Keratinocyte (primary cell): ENCODE data around the gene ACKR3. TPM values are rescaled to one million over a fixed set of nuclear protein-coding genes. Genes with fewer than 3 reads are reported as not detected.

Experiments
- DNase-seq: peaks from one replicate; pipeline ENCODE4 v3.0.0-alpha.2; 2011; ENCODE audit warnings: low read depth, missing footprints, low spot score
- FAIRE-seq: peaks from 2 replicates; lab custom pipeline; 2011; peaks lifted over from hg19 to GRCh38; lab: Jason Lieb, UNC
- H2AFZ ChIP-seq: 2 replicates; pipeline ENCODE4 v1.6.0; 2012; ENCODE audit warnings: low read length, control low read depth, inconsistent platforms; ENCODE audit not compliant: control insufficient read depth
- H3K27ac ChIP-seq: 2 replicates; pipeline ENCODE4 v1.5.1; 2011; ENCODE audit warnings: low read length; ENCODE audit not compliant: control insufficient read depth, insufficient read depth
- H3K27me3 ChIP-seq: 3 replicates; pipeline ENCODE4 v1.6.0; 2011; ENCODE audit warnings: low read length; ENCODE audit not compliant: control insufficient read depth, insufficient read depth; ENCODE audit errors: extremely low read depth
- H3K36me3 ChIP-seq, 2 experiments: 2 replicates in 1 of 2; 3 replicates in 1 of 2; pipeline ENCODE4 v1.5.1; 2011; ENCODE audit warnings: low read length in 2 of 2, mild to moderate bottlenecking in 1 of 2; ENCODE audit not compliant: control insufficient read depth in 2 of 2, insufficient read depth in 2 of 2; ENCODE audit errors: extremely low read depth in 1 of 2
- H3K4me1 ChIP-seq: 3 replicates; pipeline ENCODE4 v1.5.1; 2011; ENCODE audit warnings: low read length; ENCODE audit not compliant: control insufficient read depth, insufficient read depth; ENCODE audit errors: extremely low read depth
- H3K4me2 ChIP-seq: 3 replicates; pipeline ENCODE4 v1.6.0; 2011; ENCODE audit warnings: low read depth, low read length; ENCODE audit not compliant: control insufficient read depth, insufficient read depth; ENCODE audit errors: extremely low read depth
- H3K4me3 ChIP-seq, 3 experiments: fragments of 200-600 bp in 1 of 3; sonication (generic) in 1 of 3; 2 replicates in 2 of 3; 3 replicates in 1 of 3; pipeline ENCODE4 v1.5.1; 2011 to 2016; ENCODE audit warnings: low read length in 3 of 3, mild to moderate bottlenecking in 3 of 3, control low read depth in 2 of 3, inconsistent platforms in 1 of 3, low read depth in 1 of 3, mixed read lengths in 1 of 3, mixed run types in 1 of 3, moderate library complexity in 1 of 3; ENCODE audit not compliant: control insufficient read depth in 2 of 3, insufficient read depth in 2 of 3; ENCODE audit errors: extremely low read depth in 1 of 3
- H3K79me2 ChIP-seq: 2 replicates; pipeline ENCODE4 v1.6.0; 2012; ENCODE audit warnings: low read length; ENCODE audit not compliant: control insufficient read depth, insufficient read depth
- H3K9ac ChIP-seq: 3 replicates; pipeline ENCODE4 v1.6.0; 2011; ENCODE audit warnings: low read length; ENCODE audit not compliant: control insufficient read depth, insufficient read depth; ENCODE audit errors: extremely low read depth
- H3K9me1 ChIP-seq: 3 replicates; pipeline ENCODE4 v1.6.0; 2011; ENCODE audit warnings: low read length; ENCODE audit not compliant: control insufficient read depth, insufficient read depth; ENCODE audit errors: extremely low read depth
- H3K9me3 ChIP-seq: 2 replicates; pipeline ENCODE4 v1.5.1; 2012; ENCODE audit warnings: low read depth, low read length; ENCODE audit not compliant: control insufficient read depth
- H4K20me1 ChIP-seq: 3 replicates; pipeline ENCODE4 v1.6.0; 2011; ENCODE audit warnings: low read length; ENCODE audit not compliant: control insufficient read depth, insufficient read depth; ENCODE audit errors: extremely low read depth
- CTCF ChIP-seq, 3 experiments: IDR thresholded peaks in 1 of 3; conservative IDR thresholded peaks in 1 of 3; optimal IDR thresholded peaks in 1 of 3; 2 replicates in 2 of 3; 3 replicates in 1 of 3; pipeline versions ENCODE3 to v1.5.1; 2011; ENCODE audit warnings: low read length in 3 of 3, mild to moderate bottlenecking in 3 of 3, moderate library complexity in 2 of 3, control low read depth in 1 of 3, inconsistent platforms in 1 of 3; ENCODE audit not compliant: insufficient read depth in 2 of 3; ENCODE audit errors: extremely low read depth in 1 of 3
- EZH2 ChIP-seq: IDR thresholded peaks from one replicate; pipeline ENCODE4 v1.6.1; 2012; ENCODE audit warnings: inconsistent platforms, mild to moderate bottlenecking, low read length, moderate library complexity
- dilution Hi-C: fragments of 300-500 bp; cut with MboI; formaldehyde crosslinking; loops from one replicate; pipeline ENCODE4 v1.7.0; 2020; ENCODE audit warnings: low sequenced_read_pairs; ENCODE audit not compliant: extremely low pct_ligation_motif_present
- polyA plus RNA-seq, 5 experiments: library from polyadenylated mRNA; depleted of rRNA in 3 of 5; stranded (reverse) in 3 of 5; stranded (forward) in 1 of 5; unstranded in 1 of 5; fragments of >200 nt; gene quantifications; 1 replicate in 1 of 5; 2 replicates in 3 of 5; 3 replicates in 1 of 5; pipeline versions ENCODE4 v1.2.1 to v1.2.3, GENCODE V29; 2011 to 2012; ENCODE audit warnings: missing spikeins in 2 of 5, low read depth in 1 of 5, low replicate concordance in 1 of 5

Gene ACKR3
- polyA plus RNA-seq, 1 donor (not counting 4 experiments of a cell fraction or from before 2014, with no cell fraction given) = 29.4 TPM

GRCh38 chr2:236608710-236609109 is 39.1 kb downstream of the ACKR3 start:
- Histone ChIP-seq H3K4me1 (peaks cover 3% of the 10 kb centered on the region), H3K9ac (no peak overlapping the region), H3K4me3 (no peak overlapping the region), H4K20me1 (no peaks in the 10 kb centered on the region), H3K9me3 (no peaks in the 10 kb centered on the region), H3K4me2 (no peak overlapping the region), H3K27ac (no peak overlapping the region), H3K9me1 (no peaks in the 10 kb centered on the region), H2AFZ (no peak overlapping the region), H3K36me3 (no peaks in the 10 kb centered on the region), H3K79me2 (no peaks in the 10 kb centered on the region), H3K27me3 (peaks cover 13% of the 10 kb centered on the region)
- dilution Hi-C loops = no loop called here
- DNase-seq = no peak
- TF ChIP-seq CTCF (optimal IDR thresholded peaks at IDR 0.05 in 1 of 3, IDR thresholded peaks at IDR 0.05 in 1 of 3, conservative IDR thresholded peaks at IDR 0.05 in 1 of 3; ENCODE audit: extremely low read depth in 1 of 3, insufficient read depth in 2 of 3, low read length in 3 of 3) = no peak
- TF ChIP-seq EZH2 = no peak
- no peak for FAIRE-seq

GRCh38 chr2:236610991-236611821 is 41.6 kb downstream of the ACKR3 start:
- no peak overlapping the region for H3K4me3 ChIP-seq
- H3K27ac ChIP-seq = no peak overlapping the region
- no peak for TF ChIP-seq CTCF (optimal IDR thresholded peaks at IDR 0.05 in 1 of 3, IDR thresholded peaks at IDR 0.05 in 1 of 3, conservative IDR thresholded peaks at IDR 0.05 in 1 of 3; ENCODE audit: extremely low read depth in 1 of 3, insufficient read depth in 2 of 3, low read length in 3 of 3)
- TF ChIP-seq EZH2 = no peak
- no peaks in the 10 kb centered on the region for H3K9me1 ChIP-seq
- H3K9me3 ChIP-seq = no peaks in the 10 kb centered on the region
- dilution Hi-C loops = no loop called here
- FAIRE-seq = no peak
- H3K27me3 ChIP-seq = peaks cover 9% of the 10 kb centered on the region
- H3K79me2 ChIP-seq = no peaks in the 10 kb centered on the region
- no peak overlapping the region for H2AFZ ChIP-seq
- H3K4me2 ChIP-seq = no peak overlapping the region
- no peak overlapping the region for H3K9ac ChIP-seq
- no peaks in the 10 kb centered on the region for H4K20me1 ChIP-seq
- H3K4me1 ChIP-seq = peaks cover 3% of the 10 kb centered on the region
- DNase-seq = no peak
- no peaks in the 10 kb centered on the region for H3K36me3 ChIP-seq
